PC-3 (cell line): ENCODE results near the gene PDCL3.

Source experiments
- CTCF ChIP-seq: fragments of 300-600 bp; sonication (generic); conservative IDR thresholded peaks from 2 replicates; pipeline ENCODE4 v1.5.1; 2017; ENCODE audit warnings: antibody characterized with exemption, low read depth, mild to moderate bottlenecking, low read length
- EZH2 ChIP-seq: fragments of 300-600 bp; sonication (generic); IDR thresholded peaks from one replicate; pipeline ENCODE4 v1.6.1; 2017; ENCODE audit warnings: antibody characterized with exemption, mild to moderate bottlenecking, low read length; ENCODE audit not compliant: unreplicated experiment

DNA sequence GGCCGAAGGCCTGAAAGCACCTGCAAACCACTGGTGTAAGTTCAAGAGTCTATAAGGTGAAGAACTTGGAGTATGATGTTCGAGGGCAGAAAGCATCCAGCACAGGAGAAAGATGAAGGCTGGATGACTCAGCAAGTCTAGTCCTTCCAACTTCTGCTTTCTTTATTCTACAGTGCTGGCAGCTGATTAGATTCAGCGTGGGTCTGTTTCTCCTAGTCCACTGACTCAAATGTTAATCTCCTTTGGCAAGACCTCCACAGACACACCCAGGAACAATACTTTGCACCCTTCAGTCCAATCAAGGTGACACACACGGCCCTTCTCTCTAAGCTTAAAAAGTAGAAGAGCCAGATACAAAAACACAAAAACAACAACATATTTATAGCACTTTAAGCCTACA lies 49.1 kb upstream of the PDCL3 start:
- no peak for TF ChIP-seq EZH2
- no peak for TF ChIP-seq CTCF
